ENCODE measurements around the gene LPP.

The LPP gene

DNA sequence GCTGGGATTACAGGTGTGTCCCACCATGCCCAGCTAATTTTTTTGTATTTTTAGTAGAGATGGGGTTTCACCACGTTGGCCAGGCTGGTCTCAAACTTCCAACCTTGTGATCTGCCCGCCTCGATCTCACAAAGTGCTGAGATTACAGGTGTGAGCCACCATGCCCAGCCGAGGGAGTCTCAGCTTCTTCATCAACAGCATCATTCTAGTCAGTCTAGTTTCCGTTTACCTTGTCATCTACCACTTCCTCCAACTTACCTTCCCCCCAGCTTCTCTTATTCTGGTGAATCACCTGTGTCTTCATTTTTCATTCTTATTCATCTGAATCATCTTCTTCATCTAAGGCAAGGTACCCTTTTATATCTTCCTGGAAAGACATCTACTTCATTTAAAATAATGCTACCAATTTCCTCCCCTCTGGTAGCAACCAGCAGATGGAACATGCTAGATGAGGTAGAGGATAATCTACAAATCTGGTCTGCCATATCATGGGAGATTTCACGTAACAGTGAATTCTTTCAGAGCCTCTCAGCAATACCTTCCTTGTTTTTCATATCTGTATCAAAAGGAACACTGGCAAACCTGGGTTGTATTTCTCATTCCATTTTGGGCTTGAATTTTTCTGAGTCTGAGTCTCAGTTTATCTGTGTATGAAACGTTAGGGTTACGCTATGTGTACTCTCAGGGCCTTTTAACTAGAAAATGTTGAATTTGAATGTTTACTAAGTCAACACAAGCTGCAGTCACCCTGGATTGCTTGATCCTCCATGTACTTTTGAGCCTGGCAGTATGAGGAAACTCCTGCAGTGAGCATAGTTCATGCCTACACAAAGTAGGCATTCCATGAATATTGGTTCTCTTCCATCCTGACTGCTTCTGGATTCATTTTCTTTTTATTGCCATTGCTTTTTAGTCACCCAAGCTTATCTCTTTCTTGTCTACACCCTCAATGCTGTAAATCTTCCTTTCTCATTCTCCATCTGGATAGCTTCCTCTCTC lies 16.8 kb downstream of the LPP start:
- TF ChIP-seq, protein P1, sequence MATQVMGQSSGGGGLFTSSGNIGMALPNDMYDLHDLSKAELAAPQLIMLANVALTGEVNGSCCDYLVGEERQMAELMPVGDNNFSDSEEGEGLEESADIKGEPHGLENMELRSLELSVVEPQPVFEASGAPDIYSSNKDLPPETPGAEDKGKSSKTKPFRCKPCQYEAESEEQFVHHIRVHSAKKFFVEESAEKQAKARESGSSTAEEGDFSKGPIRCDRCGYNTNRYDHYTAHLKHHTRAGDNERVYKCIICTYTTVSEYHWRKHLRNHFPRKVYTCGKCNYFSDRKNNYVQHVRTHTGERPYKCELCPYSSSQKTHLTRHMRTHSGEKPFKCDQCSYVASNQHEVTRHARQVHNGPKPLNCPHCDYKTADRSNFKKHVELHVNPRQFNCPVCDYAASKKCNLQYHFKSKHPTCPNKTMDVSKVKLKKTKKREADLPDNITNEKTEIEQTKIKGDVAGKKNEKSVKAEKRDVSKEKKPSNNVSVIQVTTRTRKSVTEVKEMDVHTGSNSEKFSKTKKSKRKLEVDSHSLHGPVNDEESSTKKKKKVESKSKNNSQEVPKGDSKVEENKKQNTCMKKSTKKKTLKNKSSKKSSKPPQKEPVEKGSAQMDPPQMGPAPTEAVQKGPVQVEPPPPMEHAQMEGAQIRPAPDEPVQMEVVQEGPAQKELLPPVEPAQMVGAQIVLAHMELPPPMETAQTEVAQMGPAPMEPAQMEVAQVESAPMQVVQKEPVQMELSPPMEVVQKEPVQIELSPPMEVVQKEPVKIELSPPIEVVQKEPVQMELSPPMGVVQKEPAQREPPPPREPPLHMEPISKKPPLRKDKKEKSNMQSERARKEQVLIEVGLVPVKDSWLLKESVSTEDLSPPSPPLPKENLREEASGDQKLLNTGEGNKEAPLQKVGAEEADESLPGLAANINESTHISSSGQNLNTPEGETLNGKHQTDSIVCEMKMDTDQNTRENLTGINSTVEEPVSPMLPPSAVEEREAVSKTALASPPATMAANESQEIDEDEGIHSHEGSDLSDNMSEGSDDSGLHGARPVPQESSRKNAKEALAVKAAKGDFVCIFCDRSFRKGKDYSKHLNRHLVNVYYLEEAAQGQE (IDR thresholded peaks at IDR 0.05; ENCODE audit: insufficient read depth in 1 of 2, low read depth in 2 of 2, low read length in 2 of 2) = no peak
- TF ChIP-seq FOXP2 (optimal IDR thresholded peaks at IDR 0.05; ENCODE audit: borderline replicate concordance, extremely low read depth, extremely low read length, insufficient read depth) (no peak), POLR2AphosphoS5 (IDR thresholded peaks at IDR 0.05; ENCODE audit: low read depth, low read length) (no peak), SIN3A (IDR thresholded peaks at IDR 0.05; ENCODE audit: borderline replicate concordance, insufficient read depth, low read length) (no peak), TAF1 (IDR thresholded peaks at IDR 0.05; ENCODE audit: borderline replicate concordance, insufficient read depth, low read length) (no peak)

DNA sequence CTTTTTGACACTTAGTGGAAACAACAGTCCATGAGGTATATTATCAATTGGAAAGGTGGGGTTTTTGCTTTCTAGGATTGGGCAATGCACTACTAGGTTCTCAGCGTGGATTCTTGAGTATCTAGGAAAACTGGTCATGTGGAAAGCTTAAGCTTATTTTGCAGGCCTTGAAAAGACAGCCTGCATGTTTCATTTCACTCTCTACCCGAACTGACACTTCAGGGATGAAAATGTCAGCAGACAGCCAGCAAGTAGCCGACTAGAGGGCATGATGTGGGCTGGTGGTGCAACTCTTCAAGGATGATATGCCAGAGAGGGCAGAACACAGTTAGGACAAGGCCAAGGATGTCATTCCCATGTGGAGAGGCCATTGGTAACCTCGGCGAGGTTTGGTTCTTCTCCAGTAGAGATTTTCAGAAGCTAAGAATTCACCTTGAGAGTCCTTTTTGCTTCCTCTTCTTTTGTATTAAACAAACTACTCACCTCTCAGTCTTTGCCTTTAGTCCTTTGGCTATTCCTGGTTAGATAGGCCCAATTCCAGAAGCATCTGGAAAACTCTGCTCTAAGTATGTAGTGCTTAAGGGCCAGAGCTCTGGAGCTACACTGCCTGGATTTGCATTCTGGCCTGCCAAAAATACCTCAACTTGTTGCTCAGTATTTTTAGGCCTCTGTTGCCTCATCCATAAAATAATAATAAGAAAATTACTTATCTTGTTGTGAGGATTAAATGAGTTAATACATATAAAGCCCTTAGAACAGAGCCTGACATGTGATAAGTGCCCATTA lies 17.9 kb downstream of the LPP start:
- no peak for TF ChIP-seq TAF1 (IDR thresholded peaks at IDR 0.05; ENCODE audit: borderline replicate concordance, insufficient read depth, low read length)
- no peak for TF ChIP-seq FOXP2 (optimal IDR thresholded peaks at IDR 0.05; ENCODE audit: borderline replicate concordance, extremely low read depth, extremely low read length, insufficient read depth)
- TF ChIP-seq, protein P1 (IDR thresholded peaks at IDR 0.05; ENCODE audit: insufficient read depth in 1 of 2, low read depth in 2 of 2, low read length in 2 of 2) = no peak
- no peak for TF ChIP-seq SIN3A (IDR thresholded peaks at IDR 0.05; ENCODE audit: borderline replicate concordance, insufficient read depth, low read length)
- no peak for TF ChIP-seq POLR2AphosphoS5 (IDR thresholded peaks at IDR 0.05; ENCODE audit: low read depth, low read length)

DNA sequence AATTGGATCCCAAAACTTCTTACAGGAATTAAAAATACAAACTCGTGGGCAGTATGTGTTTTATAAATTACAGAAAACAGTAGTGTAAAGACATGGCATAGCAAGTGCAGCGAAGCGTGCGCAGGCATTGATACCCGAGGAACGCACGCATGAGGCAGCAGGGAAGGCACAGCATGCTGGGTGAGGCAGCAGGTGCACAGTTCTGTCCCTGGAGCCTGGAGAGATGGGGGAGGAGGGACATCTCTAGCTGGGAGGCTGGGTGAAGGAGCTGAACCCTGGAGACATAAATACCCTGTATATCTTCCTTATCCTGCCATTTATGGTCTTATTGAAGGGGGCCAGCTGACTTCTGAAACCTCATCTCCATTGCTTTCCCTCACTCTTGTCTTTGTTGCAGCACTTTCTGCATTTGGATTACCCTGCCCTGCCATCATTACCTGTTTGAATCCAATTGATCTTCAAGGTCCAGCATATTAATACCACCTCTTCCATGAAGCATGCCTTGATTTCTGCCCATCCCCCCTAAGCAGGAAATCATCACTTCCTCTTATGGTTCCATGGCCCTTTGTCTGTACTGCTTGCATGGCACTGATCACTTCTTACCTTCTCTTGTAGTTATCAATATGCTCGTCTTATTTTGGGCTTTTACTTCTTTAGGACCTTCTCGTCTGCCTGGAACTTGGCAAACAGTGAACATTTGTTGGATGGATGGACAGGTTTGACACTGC lies 20.5 kb downstream of the LPP start:
- TF ChIP-seq SIN3A (IDR thresholded peaks at IDR 0.05; ENCODE audit: borderline replicate concordance, insufficient read depth, low read length) = no peak
- no peak for TF ChIP-seq POLR2AphosphoS5 (IDR thresholded peaks at IDR 0.05; ENCODE audit: low read depth, low read length)
- TF ChIP-seq, protein P1 (IDR thresholded peaks at IDR 0.05; ENCODE audit: insufficient read depth in 1 of 2, low read depth in 2 of 2, low read length in 2 of 2) = no peak
- TF ChIP-seq TAF1 (IDR thresholded peaks at IDR 0.05; ENCODE audit: borderline replicate concordance, insufficient read depth, low read length) = no peak

DNA sequence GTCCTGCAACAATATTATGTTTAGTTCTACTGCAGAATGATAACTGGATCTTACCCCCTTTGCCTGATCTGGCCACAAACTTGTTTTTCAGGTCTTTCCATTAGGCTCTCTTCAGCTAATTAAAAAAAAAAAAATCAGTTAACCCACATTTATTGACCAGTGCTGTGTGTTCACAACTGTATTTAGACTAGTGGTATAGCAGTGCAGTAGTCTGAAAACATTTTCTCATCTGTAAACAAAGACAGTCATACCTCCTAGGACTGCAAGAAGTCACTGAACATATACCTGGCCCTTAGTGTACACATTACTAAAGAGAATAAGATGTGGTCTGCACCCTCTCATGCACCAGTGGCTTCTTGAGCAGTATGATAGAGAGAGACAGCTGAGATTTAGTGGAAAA lies 22.5 kb downstream of the LPP start:
- TF ChIP-seq POLR2AphosphoS5 (IDR thresholded peaks at IDR 0.05; ENCODE audit: low read depth, low read length) (no peak), TAF1 (IDR thresholded peaks at IDR 0.05; ENCODE audit: borderline replicate concordance, insufficient read depth, low read length) (no peak), FOXP2 (optimal IDR thresholded peaks at IDR 0.05; ENCODE audit: borderline replicate concordance, extremely low read depth, extremely low read length, insufficient read depth) (no peak), SIN3A (IDR thresholded peaks at IDR 0.05; ENCODE audit: borderline replicate concordance, insufficient read depth, low read length) (no peak)
- TF ChIP-seq, protein P1 (IDR thresholded peaks at IDR 0.05; ENCODE audit: insufficient read depth in 1 of 2, low read depth in 2 of 2, low read length in 2 of 2) = no peak
